Hair follicular keratinocyte (primary cell): ENCODE results near the gene ABHD16B. TPM values are rescaled to one million over a fixed set of nuclear protein-coding genes. Genes with fewer than 3 reads are reported as not detected.

ENCODE experiments used
- total RNA-seq: library from RNA; depleted of rRNA; stranded (reverse); fragments of >200 nt; gene quantifications from 2 replicates; pipeline ENCODE4 v1.2.3, GENCODE V29; 2015

Gene ABHD16B
- not detected in 2 replicates for total RNA-seq

GRCh38 chr20:63861365-63861934 lies at the start of gene ABHD16B:
ABHD16B (plus strand) TSS chr20:63861498; CDS start chr20:63861541, 43 bp downstream.

GRCh38 chr20:63830841-63831588 lies 30.3 kb upstream of the ABHD16B start, which contains the start of gene ZBTB46:
ZBTB46 (minus strand) TSS chr20:63831264; CDS start chr20:63790757, 40,507 bp downstream.

GRCh38 chr20:63864978-63865640 lies 3.8 kb downstream of the ABHD16B start, which contains the start of gene TPD52L2:
TPD52L2 (plus strand) TSS chr20:63865270; CDS start chr20:63865366, 96 bp downstream.

GRCh38 chr20:63894358-63895201 lies 33.3 kb downstream of the ABHD16B start, which contains the start of gene DNAJC5:
DNAJC5 (plus strand) TSS chr20:63895126; CDS start chr20:63928346, 33,220 bp downstream.

Other genes starting within 250 kb of the ABHD16B start
- 10.3 and 11.2 TPM in 2 replicates for gene GMEB2, start 234.4 kb upstream of the ABHD16B start, total RNA-seq
- gene STMN3, start 208.1 kb upstream of the ABHD16B start, total RNA-seq = 14.6 and 24.8 TPM in 2 replicates
- 14.7 and 16.0 TPM in 2 replicates for gene RTEL1, start 203.2 kb upstream of the ABHD16B start, total RNA-seq
- gene TNFRSF6B, start 164.8 kb upstream of the ABHD16B start, total RNA-seq = 619 and 1,142 TPM in 2 replicates
- gene ARFRP1, start 153.5 kb upstream of the ABHD16B start, total RNA-seq = 37.6 and 39.0 TPM in 2 replicates
- gene ZGPAT, start 153.5 kb upstream of the ABHD16B start, total RNA-seq = 23.2 and 24.1 TPM in 2 replicates
- gene LIME1, start 124.8 kb upstream of the ABHD16B start, total RNA-seq = 7.3 and 8.9 TPM in 2 replicates
- 116 and 119 TPM in 2 replicates for gene SLC2A4RG, start 121.7 kb upstream of the ABHD16B start, total RNA-seq
- 0.23 and 0.78 TPM in 2 replicates for gene ZBTB46, start 30.2 kb upstream of the ABHD16B start, total RNA-seq
- gene TPD52L2, start 3.8 kb downstream of the ABHD16B start, total RNA-seq = 146 and 151 TPM in 2 replicates
- 61.3 and 64.2 TPM in 2 replicates for gene DNAJC5, start 33.6 kb downstream of the ABHD16B start, total RNA-seq
- gene UCKL1, start 94.9 kb downstream of the ABHD16B start, total RNA-seq = 21.4 and 27.6 TPM in 2 replicates
- gene ZNF512B, start 108.4 kb downstream of the ABHD16B start, total RNA-seq = 5.4 and 6.8 TPM in 2 replicates
- gene SAMD10, start 118.1 kb downstream of the ABHD16B start, total RNA-seq = 1.8 and 3.0 TPM in 2 replicates
- 28.6 and 39.1 TPM in 2 replicates for gene PRPF6, start 119.6 kb downstream of the ABHD16B start, total RNA-seq
- gene C20orf204, start 174.7 kb downstream of the ABHD16B start, total RNA-seq = under 0.01 and 0.04 TPM in 2 replicates
- gene SOX18, start 188.1 kb downstream of the ABHD16B start, total RNA-seq = not detected in 2 replicates
- gene TCEA2, start 201.7 kb downstream of the ABHD16B start, total RNA-seq = 5.0 and 15.7 TPM in 2 replicates
- gene RGS19, start 218.0 kb downstream of the ABHD16B start, total RNA-seq = 20.8 and 20.9 TPM in 2 replicates
- 0.30 and 0.55 TPM in 2 replicates for gene OPRL1, start 218.6 kb downstream of the ABHD16B start, total RNA-seq
- gene LKAAEAR1, start 222.9 kb downstream of the ABHD16B start, total RNA-seq = 2.6 TPM in 1 of 2 replicates, not detected in the other
- not detected in 2 replicates for gene NPBWR2, start 246.1 kb downstream of the ABHD16B start, total RNA-seq